NB4 (cell line): ENCODE results near the gene SPATS2.

Experiments
- CTCF ChIP-seq: IDR thresholded peaks from one replicate; pipeline ENCODE4 v1.5.1; 2012; ENCODE audit warnings: low read depth, low read length
- POLR2A ChIP-seq: IDR thresholded peaks from 2 replicates; pipeline ENCODE4 v1.6.1; 2011; ENCODE audit warnings: mild to moderate bottlenecking; ENCODE audit not compliant: insufficient read length; ENCODE audit errors: extremely low read depth

DNA sequence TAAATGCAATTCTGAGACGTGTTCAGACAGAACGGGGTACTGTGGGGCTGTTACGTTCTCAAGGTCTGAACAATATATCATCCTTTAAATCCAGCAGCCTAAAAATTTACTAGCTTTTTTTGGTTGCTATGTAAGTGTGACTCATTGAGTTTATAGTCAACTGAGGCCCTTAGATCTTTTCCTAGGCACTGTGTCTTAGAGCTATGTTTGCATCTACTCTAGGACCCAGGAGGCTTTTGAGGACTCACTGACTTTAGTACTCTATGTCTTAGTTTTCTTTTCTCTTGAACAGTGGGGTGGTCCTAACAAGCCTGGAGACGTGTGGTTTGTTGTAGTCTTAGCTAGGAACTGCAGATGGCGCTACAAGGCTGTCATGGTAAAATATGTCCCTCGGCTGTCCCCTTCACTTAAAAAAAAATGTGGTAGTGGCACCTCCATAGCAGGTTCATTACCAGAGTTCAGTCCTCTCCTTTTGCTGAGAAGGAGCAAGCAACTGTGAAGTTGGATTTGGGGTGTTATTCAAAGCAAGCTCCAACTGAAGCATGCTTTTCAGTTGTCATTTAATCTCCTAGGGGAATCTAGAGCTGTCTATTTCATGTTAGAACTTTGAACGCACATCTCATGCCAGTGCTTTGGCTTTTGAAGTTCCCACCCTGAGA lies 8.7 kb upstream of the SPATS2 start:
- TF ChIP-seq CTCF (peak; percentile 92), POLR2A (no peak)
